HG02610 (cell line): Measurements from ENCODE around the gene COPS7B.

Experiments used
- ATAC-seq: cut with Tn5 transposase; IDR thresholded peaks from one replicate; pipeline ENCODE4 v1.9.1; 2021; ENCODE audit warnings: mild to moderate bottlenecking, moderate library complexity; ENCODE audit not compliant: unreplicated experiment

COPS7B gene

DNA sequence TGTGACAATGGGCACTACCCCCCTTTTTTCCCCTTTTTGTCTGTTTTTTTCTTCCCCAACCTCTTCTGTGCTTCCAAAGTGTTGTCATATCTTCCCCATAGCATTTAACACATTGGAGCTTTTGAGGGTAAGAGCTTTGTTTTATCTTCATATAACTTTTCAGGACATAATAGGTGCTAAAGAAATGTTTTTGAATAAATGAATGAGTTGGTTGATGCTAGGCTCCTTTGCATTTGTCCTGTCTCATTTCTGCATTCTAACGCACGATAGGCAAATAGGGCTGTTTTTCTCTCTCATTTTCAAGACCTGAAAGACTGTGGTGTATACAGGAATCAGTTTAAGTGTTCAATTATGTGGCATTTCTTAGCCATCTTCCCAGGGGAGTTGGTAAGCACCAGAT, 832 bp upstream of the COPS7B start:
- no peak for ATAC-seq

DNA sequence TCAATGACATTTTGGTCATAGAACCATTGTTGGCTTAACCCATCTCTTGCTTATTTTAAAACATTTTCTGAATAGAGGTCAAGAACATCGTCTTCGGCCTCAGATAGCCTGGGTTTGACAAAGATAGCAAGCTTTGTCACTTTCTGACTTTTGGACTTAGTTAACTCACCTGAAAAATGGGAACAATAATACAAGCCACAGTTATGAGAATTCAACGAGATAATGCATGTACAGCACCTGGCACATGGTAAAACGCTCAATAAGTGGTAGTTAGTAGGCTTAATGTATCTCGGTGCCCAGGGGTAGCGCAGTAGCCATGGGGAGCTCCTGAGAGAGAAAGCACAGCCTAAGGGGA, 446 bp upstream of the COPS7B start:
- no peak for ATAC-seq

DNA sequence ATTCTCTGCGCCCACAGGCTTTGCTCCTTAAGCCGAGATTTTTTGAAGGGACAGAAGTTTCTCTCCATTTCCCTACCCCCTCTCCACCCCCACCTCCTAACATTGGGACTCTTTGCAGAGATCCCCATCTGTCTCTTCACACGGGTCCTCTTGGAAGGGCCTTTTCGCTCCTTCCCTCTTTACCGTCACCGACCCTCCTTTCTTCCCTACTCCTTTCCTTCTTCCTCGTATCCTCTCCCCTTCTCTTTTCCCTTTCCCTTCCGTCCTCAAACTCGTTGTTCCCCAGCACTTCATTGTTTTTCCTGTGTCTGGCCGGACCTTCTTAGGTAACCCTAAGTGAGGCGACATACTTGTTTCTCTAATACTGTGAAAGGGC, 660 bp downstream of the COPS7B start:
- ATAC-seq = no peak

DNA sequence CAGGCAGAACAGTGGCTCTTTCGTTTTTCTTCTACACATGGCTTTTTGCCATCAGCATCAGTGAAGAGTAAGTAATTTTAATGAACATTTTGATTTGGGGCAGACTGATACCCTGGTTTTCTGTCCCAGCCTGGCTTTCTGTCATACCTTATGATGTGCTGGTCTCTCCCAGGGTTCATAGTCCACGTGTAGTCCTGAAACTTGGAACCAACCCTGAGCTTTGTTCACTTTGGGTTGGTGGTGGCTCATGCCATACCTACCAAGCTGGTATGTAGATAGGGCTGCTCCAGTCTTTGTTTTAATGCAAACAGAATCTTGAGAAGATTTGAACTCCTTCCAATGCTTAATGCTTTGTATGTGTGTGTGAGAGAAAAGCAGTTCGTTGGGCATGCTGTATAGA, 4.9 kb downstream of the COPS7B start:
- no peak for ATAC-seq

GRCh38 chr2:231794383-231794782, 8.1 kb downstream of the COPS7B start:
- no peak for ATAC-seq

DNA sequence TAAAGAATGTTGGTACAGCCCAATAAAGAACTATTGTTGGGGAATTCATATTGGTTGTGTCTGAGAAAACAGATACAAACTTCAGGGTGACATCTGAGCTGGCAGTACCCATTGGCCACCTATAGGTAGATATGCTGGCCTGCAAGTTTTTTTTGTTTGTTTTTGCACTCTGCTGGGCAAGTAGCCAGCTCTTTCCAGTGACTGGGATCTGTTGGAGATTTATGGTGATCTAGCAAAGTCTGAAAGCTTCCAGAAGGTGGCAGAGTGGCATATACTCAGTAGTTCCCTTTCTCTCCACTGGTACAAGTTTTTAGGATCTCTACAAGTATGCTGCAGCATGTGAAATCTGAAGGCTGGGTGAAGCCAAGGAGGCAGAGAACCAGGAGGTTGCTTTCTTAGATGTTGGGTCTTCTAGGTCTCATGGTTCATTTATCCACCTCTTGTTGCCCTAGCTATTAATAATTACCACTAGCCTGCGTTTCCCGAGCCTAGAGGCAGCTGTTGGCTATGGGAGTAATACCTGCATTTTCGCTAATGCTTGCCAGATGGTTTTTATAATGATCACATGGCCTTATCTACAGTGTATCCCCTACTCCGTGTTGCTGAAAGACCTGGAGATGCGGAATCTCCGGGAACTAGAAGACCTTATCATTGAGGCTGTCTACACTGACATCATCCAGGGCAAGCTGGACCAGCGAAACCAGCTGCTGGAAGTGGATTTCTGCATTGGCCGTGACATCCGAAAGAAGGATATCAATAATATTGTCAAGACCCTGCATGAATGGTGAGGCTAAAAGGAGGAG, 9.5 kb downstream of the COPS7B start:
- no peak for ATAC-seq

- ATAC-seq = no peak
Observed at GRCh38 chr2:231800493-231801091, 14.3 kb downstream of the COPS7B start.

DNA sequence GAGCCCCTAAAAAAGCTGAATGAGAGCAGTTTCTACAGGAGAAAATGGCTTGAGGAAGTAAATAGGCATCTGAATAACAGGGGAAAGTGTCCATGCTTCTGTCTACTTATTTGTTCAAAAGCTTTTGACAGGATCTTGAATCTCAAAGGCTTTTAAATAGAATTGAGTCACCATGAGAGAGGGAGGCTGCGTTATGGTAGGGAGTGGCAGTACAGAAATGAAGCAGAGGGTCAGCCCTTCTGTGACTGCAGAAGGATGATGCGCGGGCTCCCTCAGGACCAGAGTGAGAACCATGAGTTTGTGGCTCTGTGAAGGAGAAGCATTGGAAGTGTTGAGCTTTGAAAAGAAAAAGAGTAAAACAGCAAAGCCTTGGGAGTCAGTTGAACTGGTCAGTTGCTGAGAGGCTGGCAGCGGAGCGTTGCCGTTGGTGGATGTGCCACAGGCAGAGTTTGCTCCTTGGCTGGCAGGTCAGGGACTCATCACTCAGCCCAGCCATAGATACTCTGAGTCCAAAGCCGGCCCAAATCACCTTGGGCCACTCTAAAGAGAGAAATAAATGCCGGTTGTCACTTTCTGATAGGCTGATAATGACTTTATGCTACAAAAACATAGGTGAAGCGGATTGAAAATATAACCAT, 17.4 kb downstream of the COPS7B start:
- ATAC-seq = no peak

DNA sequence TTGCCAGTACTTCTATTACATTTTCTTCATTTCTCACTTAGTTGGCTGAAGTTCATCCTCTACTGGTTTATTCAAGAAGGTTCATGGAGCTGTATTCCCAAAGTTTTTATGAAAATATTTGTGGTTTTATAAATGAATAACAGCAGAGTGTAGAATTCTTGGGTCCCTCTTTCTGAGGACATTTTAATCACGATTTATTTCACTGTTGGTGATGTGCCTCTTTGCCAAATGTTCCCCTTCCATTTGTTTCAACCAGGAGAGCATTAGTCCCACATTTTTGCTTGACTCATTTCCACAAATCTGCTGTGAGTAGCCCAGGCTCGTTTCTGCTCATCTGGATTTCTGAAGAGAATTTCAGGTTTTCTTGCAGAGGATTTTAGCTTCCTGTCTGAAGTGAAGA, 20.8 kb downstream of the COPS7B start:
- no peak for ATAC-seq

DNA sequence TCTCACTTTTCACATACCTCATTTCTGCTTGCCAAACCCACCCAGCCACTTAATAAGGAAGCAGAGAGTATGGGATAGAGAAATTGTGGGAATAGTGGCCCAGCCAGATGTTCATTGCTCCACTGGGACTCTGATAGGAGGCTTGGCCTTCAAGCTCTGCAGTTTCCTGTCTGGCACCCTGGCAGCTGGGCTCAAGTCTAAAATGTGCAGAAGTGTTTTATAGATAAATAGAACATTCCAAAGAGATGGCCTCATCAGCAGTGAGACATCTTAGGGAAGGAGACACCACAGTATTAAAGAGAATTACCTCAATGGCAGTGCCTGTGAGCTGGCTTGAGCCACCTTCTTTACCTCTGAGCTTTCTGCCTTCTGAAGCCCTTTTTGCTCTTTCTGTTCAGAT, 24.7 kb downstream of the COPS7B start:
- no peak for ATAC-seq

GRCh38 chr2:231816327-231817026, 30.2 kb downstream of the COPS7B start:
- ATAC-seq = no peak

- no peak for ATAC-seq
Observed at GRCh38 chr2:231819447-231820042, 33.3 kb downstream of the COPS7B start.

GRCh38 chr2:231820786-231821303, 34.6 kb downstream of the COPS7B start:
- no peak for ATAC-seq

GRCh38 chr2:231821908-231822307, 35.7 kb downstream of the COPS7B start:
- no peak for ATAC-seq

DNA sequence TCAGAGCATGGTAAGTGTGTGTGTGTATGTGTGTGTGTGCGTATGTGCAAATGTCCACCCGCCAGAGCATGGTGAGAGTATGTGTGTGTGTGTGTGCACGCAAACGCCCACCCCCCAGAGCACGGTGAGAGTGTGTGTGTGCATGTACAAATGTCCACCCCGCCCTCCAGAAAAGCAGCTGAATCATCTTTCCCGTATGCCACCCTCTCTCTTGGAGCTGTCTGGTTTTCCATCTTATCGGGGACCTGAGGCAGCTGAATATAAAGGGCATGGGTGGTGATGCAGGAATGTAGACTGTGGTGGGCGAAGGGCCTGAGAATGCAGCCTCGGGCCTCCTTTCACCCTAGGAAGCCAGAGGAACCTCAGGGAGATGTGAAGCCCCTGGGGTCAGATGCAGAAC, 66.9 kb downstream of the COPS7B start:
- no peak for ATAC-seq

DNA sequence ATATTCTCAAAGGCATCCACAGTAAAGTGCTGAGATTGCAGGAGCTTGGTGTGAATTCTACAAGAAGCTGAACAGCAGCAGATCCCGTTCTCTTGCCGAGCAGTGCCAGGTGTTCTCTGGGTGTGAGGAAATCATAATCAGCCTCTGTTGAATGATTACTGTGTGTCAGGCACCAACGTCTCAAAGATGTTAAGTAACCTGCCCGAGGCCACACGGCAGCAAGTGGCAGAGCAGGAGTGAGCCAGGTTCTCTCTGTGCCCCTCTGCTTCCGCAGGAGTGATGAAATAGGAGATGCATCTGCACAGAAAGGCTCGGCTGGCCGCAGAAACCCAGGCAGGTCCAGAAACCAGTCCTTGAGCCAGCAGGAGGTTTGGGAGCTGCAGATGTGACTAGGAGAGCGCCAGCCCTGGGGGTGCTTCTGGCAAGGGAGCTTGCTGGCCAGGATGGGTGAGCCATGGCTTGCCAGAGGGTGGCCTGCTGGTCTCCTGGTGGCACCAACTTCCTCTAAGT, 68.4 kb downstream of the COPS7B start:
- no peak for ATAC-seq

DNA sequence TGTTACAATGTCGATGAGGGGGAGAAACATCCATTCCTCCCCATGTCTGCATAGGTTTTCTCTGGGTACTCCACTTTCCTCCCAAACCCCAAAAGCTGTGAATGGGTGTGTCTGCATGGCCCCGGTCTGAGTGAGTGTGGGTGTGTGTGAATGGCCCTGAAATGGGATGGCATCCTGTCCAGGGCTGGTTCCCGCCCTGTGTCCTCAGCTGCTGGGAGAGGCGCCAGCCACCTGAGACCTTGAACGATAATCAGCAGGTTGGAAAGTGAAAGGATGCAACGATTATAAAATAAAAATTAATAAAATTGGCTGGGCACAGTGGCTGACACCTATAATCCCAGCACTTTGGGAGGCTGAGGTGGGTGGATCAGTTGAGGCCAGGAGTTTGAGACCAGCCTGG, 70.7 kb downstream of the COPS7B start:
- no peak for ATAC-seq
